DMS 273 treated with DMSO at 0.1 percent for 48 hours (cell line): Measurements from ENCODE around the gene GAREM1.
"Not testable (repeated sequence)": the region's sequence is repeated elsewhere in the genome, so short reads cannot be mapped to it uniquely, and the experiment has no call there.

Experiments
- DNase-seq: peaks from one replicate; lab custom pipeline; 2025; lab: John Stamatoyannopoulos, UW

The GAREM1 gene

DNA sequence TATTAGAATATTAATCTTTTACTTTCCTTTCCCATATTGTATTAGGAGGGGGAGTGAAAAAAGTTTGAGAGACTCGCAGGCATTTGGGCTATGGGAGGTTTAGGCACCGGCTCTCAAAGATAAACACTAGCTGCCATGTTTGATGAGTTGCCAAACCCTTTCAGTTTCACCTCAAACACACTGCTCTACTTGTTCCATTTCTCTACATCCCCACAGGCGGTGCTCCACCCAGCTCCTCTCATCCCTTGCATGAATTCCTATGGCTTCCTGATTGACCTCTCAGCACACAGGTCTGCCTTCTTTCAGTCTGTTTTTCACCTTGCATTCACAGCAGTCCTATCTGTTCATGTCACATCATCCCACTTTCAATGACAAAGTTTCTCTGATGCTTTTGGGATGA, 215.1 kb downstream of the GAREM1 start:
- no peak for DNase-seq

DNA sequence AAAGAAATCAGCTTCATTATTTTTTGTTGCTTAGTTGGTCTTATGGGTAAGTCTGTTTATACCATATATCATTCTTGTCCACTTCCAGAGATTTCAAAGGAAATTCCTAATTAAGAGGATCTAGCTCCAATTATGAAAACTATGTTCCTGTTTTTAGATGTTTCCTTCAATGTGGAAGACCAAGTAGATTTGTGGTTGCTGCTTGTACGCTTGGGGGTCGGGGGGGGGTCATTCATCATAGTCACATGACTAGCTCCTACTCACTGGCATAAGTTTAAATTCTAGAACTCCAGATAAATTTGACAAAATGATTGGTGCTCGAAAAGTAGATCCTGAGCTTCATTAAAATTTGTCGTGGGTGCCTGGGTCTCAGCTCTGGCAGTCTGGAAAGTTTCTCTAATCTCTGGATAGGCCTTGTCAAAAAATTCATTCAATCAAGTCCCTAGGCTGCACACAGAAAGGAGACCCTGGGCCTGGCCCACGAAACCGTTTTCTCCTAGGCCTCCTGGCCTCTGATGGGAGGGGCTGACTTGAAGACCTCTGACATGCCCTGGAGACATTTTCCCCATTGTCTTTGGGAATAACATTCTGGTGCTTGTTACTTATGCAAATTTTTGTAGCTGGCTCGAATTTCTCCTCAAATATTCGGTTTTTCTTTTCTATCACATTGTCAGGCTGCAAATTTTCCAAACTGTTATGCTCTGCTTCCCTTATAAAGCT, 218.4 kb downstream of the GAREM1 start:
- DNase-seq: no peak

DNA sequence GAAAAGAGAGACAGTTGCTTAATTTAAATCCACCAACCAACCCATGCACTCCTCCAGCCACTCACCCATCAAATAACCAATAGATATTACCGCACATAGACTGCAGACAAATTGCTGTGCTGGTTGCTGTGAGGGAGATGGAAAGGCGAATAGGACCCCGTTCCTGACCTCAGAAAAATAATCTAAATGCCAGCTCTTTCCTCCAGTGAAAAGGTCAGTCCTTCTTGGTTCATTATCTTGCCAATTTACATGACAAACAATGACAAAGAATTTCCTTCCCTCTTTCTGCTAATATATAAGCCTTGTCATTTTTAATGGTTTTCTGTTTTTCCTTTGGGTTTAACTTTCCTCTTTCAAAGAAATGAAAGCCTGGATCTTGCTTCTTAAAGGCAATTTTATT, 219.2 kb downstream of the GAREM1 start:
- DNase-seq: no peak

DNA sequence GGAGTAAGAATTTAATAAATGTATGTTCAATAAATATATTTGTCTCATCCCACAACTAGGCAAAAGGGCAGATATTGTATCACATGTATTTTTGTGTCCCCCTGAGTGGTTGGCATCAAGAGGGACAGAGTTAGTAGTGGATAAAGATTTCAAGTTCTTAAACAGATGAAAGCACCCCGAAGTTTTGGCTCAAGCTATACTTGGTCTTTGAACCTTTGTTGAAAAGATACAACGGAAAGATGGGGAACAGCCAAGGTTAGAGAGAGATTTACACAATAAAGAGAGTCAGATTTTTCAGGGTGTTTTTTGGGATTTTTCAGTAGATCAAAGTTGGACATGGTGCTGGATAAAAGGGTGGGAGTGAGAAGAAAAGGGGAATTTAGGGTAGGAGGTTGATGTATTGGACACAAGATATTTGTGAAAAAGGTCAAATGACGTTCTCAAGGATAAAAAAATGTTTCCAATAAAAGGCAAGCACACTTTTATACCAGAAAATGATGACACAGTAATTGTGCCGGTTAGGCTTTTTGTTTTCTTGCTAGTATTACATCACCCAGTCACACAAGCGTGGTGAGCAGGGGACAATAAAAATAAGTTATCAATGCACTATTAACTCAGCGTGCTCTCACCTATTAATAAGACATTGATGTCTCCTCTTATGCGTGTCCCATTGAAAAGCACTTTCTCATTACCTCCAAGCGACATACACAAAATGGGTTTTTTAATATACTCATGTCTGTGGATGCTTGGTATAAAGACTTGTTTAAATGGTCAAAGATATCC, 221.3 kb downstream of the GAREM1 start:
- DNase-seq: no peak

DNA sequence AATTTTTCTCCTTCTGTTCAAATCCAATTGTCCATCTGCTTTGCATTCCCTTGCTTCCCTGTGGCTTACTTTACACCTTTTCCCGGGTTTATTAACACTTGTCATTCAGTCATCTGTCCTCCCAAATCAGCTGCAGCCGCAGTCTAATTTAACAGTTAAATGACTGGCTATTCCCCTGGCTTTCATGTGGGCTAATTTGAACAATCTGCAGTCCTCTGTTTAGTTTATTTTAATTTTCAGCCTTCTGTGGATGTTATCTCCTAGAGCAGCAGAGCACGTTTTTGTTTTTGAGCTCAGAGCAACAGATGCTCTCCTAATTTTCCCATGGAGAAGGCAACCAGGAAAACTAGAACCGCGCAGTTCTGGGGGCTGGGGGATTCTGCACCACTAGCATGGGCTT, 225.8 kb downstream of the GAREM1 start:
- DNase-seq: no peak

DNA sequence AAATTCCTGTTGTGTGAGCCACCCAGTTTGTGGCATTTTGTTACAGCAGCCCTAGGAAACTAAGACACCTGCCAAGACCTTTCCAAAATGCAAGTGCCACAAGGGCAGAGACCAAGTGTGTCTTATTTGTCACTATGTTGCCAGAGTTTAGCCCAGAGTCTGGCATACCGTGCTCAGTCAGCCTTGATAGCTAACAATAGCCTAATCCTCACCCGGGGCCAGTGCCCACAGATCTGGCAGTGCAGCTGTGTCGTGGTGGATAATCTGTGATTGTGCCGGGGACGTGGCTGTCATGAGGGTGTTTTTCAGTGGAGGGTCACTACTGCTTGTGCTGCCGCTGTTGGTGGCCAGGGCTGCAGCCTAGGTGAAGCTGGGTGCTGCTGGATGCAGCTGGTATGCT, 227.3 kb downstream of the GAREM1 start:
- DNase-seq: no peak

DNA sequence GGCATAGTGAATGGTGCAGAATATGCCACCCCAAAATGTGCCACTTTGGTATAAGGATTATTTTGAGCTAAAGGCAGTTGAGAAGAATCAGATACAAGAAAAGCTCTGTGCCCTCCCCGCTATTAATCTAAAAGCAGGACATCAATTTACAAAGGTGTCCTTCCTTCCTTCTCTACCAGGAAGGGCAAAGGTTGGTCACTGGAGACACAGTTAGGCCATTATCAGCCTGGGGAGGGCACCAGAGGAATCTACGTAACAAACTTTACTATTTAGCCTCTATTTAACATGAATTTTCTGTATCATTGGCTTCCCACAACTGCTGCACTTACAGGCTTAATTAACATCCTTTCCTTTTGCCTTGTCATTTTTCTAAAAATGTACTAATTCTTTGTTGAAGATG, 228.3 kb downstream of the GAREM1 start:
- DNase-seq: no peak

DNA sequence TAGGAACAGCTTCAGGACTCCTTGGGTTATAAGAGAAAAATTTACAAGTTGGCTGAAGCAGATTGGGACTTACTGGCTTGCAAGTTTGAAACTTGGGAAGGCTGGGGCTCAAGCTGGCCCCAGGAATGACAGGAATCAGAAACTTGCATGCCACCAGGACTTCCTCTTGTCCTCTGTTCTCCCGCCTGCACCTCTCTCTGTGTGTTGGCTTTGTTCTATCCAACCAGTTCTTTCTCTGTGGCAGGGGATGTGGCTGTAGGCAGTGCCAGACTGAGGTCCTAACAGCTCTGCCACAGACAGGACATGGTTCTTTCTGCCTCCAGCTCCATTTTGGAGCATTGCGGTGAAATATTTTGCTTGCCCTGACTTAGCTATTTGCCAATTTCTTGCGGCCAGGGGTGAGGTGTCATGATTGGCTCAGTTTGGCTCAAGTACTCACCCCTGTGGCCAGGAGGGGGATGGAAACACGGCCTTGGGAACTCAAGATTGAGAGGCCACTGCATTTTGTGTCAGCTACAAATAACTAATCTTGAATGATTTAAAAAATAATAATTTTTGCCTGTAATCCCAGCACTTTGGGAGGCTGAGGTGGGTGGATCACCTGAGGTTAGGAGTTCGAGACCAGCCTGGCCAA, 231.9 kb downstream of the GAREM1 start:
- no peak for DNase-seq

DNA sequence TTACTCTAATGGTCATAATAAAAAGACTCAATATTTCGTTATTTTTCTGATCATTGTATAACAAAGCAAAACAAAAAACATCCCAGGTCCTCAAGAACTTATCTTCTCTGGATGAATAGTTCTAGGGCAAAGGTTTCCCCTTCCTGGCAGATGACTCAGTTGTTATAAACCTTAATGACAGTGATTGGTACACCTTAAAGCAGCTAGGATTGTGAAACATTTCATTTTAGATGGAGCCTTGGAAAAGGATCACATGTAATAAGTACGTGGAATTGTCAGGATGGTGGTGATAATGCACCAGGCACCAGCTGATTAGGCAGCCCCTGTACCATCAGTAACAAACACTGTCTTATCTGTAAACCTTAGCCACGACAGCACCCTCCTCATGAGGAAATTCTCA, 233.6 kb downstream of the GAREM1 start:
- no peak for DNase-seq

DNA sequence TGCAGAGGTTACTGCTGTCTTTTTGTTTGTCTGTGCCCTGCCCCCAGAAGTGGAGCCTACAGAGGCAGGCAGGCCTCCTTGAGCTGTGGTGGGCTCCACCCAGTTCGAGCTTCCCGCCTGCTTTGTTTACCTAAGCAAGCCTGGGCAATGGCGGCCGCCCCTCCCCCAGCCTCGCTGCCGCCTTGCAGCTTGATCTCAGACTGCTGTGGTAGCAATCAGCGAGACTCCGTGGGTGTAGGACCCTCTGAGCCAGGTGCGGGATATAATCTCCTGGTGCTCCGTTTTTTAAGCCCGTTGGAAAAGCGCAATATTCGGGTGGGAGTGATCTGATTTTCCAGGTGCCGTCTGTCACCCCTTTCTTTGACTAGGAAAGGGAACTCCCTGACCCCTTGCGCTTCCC, 237.3 kb downstream of the GAREM1 start:
- not testable (repeated sequence) for DNase-seq

DNA sequence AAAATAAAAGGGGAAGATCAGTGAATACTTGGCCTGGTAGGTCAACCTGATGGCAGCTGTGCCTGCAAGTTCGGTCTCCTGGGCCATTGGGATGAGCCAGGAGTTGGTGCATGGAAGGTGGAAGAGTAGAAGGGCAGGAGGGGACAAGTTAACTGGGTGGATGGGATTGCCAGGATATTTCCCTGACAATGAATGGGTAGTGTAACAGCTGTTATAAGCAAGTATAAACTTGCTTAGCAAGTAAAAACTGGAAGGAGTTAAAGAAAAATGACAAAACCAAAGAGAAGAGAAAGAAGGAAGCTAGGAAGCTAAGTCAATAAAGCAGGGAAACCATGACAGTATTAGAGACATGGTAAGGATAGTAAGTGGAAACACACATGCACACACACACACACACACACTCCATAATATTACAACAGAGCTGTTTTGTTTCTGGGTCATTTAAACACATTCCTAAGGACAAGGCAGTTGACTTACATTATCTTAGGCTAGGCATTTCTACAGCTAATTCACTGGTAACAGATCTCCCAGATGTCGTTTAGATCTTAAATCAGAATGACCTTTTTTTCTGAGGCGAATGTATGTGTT, 251.2 kb downstream of the GAREM1 start:
- DNase-seq: no peak

DNA sequence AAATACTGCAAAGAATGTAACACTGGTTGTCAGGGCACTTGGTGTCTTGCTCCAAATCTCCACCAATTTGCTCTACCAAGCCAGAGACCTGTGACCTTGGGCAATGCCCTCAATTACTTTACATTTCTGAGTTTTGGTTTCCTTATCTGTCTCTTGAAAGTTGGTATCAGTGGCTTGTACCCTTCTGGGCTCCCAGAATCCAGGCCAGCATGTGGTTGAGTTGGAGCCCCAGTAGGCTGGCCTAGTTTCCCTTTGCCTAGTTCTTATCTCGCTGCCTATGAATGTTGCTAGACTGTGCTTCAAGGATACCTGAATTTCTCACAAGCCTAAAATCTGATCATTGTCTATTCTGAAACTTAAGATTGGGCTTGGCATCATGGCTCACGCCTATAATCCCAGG, 254.3 kb downstream of the GAREM1 start:
- no peak for DNase-seq

DNA sequence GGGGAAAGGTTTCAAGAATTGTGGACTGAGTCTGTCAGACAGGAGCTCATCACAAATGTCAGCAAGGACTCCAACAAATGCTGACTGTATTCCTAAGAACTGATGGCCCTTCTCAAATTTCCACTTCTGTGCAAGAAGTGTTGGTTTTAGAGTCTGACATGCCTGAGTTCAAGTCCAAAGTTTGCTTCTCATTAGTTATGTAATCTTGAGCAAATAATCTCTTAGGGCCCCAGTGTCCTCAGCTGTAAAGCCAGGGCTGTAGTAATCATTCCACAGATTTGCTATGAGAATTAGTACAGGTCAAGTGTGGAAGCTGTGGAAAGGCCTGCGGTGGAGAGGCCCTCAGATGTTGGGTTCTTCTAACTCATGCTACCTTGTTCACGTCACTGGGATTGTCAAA, 257.0 kb downstream of the GAREM1 start:
- DNase-seq: no peak
